Gastrocnemius medialis (tissue), 4 donors: Measurements from ENCODE around the gene DHX8.

ENCODE experiments used
- CTCF ChIP-seq, 5 experiments: fragments of 450-650 bp in 3 of 5; fragments of 200-600 bp in 2 of 5; sonication (generic) in 2 of 5; IDR thresholded peaks in 4 of 5; conservative IDR thresholded peaks in 1 of 5; 1 replicate in 4 of 5; 2 replicates in 1 of 5; pipeline ENCODE4 v1.5.1; 2016 to 2019; ENCODE audit warnings: antibody characterized with exemption in 5 of 5, mild to moderate bottlenecking in 3 of 5, moderate library complexity in 3 of 5
- POLR2A ChIP-seq, 2 donors: fragments of 450-650 bp; IDR thresholded peaks; one replicate each; pipeline ENCODE4 v1.6.1; 2017; ENCODE audit warnings: antibody characterized with exemption in 2 of 2, mild to moderate bottlenecking in 2 of 2, moderate library complexity in 2 of 2

- TF ChIP-seq POLR2A (IDR thresholded peaks at IDR 0.05) (no peak), CTCF (IDR thresholded peaks at IDR 0.05 in 4 of 5, conservative IDR thresholded peaks at IDR 0.05 in 1 of 5) (no peak)
Measured at GRCh38 chr17:43439041-43439440, 44.7 kb upstream of the DHX8 start.
